KBM-7 (cell line): ENCODE data around the gene GHDC.
A peak's percentile ranks its signal among the peaks of the same experiment; 100 is the strongest.
"Not testable (repeated sequence)": the region's sequence is repeated elsewhere in the genome, so short reads cannot be mapped to it uniquely, and the experiment has no call there.

Experiments used
- DNase-seq: peaks from one replicate; pipeline ENCODE4 v3.0.0-alpha.2; 2015
- in situ Hi-C: fragments of 300-500 bp; cut with MboI; formaldehyde crosslinking; loops from 2 replicates; pipeline ENCODE4 v1.14.3; 2020; ENCODE audit warnings: low sequenced_read_pairs, low pct_unique_long_range_greater_than_20kb, mixed read lengths

Gene GHDC, protein sequence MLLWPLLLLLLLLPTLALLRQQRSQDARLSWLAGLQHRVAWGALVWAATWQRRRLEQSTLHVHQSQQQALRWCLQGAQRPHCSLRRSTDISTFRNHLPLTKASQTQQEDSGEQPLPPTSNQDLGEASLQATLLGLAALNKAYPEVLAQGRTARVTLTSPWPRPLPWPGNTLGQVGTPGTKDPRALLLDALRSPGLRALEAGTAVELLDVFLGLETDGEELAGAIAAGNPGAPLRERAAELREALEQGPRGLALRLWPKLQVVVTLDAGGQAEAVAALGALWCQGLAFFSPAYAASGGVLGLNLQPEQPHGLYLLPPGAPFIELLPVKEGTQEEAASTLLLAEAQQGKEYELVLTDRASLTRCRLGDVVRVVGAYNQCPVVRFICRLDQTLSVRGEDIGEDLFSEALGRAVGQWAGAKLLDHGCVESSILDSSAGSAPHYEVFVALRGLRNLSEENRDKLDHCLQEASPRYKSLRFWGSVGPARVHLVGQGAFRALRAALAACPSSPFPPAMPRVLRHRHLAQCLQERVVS

DNA sequence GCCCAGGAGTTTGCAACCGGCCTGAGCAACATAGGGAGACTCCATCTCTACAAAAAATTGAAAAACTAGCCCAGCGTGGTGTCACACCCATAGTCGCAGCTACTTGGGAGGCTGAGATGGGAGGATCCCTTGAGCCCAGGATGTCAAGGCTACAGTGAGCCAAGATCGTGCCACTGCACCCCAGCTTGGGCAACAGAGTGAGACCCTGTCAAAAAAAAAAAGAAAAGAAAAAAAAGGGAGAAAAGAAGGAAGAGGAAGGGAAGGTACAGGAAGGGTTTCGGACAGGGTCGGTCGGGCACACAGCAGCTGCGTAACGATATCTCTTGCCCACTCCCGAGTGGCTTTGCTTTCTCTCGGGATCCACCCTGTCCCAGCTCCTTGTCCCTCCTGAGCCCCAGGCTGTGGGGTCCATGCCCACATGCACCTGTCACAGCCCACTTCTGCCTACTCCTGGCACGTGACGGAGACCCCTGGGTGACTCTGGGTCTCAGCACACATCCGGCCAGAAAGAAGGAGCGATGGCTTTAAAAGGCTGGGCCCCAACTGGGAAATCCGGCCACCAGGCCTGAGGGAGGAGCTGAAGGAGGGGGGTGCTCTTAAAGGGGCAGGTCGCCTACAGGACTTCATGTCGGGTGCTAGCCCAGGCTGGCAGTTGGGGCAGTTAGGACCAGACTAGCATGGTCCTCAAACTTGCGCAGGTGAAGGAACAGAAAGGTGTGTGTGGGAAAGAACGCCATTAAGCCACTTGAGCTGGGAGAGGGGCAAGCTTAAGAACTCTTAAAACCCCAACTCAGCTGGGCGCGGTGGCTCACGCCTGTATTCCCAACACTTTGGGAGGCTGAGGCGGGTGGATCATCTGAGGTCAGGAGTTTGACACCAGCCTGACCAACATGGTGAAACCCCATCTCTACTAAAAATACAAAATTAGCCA is at the start of gene GHDC:
Gene GHDC (minus strand): TSS at position 526 of the 931 bp plus-strand sequence. CDS start 913 bp downstream, outside the sequence.
- in situ Hi-C loops, result no loop called here
- DNase-seq, result peak; percentile 86

DNA sequence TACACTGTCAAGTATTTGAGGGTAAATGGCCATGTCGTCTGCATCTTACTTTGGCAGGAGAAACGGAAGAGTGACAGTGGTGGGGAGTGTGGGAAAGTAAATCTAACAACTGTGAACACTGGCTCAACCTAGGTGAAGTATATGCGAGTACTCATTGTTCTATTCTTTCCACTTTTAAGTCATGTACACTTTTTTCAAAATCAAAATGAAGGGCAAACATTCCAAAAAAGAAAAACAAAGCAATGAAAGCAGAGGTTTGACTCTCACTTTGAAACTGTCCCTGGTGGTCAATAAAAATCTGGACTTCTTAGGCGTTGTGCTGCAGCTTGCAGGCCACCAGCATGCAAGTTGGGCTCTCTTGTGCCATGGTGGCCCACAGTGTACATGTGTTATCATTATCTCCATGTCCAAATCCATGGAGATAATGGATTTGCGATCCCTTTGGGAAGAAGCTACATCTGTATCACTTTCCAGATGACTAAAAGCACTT is 49.2 kb upstream of the GHDC start:
- no peak for DNase-seq
- in situ Hi-C loops, result no loop called here

DNA sequence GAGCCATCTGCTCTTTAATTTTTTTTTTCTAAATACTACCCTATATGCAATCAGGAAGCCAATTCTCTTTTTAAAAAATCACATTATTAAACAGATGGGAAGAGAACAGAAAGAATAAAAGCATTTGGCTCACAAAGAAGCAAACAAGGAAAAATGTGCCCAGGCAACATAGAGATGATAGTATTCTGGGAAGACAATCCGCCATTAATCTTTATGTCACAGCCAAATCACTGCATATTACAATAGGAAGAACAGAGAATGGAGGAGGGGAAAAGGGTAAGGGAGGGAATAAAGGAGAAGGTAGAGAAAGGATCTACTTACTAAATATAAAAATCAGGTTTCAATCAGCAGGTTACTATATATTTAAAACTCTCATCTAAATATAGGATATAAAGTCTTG is 47.6 kb upstream of the GHDC start:
- no peak for DNase-seq
- in situ Hi-C loops, result no loop called here

DNA sequence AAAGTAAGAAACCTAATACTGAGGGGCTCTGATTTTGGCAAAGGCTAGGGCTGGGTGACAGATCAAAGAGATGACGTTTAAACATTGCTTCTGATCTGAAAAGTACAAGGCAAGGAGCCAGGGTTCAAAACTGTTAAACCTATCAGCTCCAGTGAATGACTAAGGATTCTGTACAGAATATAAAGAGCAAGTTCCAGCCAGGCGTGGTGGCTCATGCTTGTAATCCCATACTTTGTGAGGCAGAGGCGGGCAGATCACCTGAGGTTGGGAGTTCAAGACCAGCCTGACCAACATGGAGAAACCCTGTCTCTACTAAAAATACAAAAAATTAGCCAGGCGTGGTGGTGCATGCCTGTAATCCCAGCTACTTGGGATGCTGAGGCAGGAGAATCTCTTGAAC is 46.6 kb upstream of the GHDC start:
- in situ Hi-C loops, DNase-seq: not testable (repeated sequence)

DNA sequence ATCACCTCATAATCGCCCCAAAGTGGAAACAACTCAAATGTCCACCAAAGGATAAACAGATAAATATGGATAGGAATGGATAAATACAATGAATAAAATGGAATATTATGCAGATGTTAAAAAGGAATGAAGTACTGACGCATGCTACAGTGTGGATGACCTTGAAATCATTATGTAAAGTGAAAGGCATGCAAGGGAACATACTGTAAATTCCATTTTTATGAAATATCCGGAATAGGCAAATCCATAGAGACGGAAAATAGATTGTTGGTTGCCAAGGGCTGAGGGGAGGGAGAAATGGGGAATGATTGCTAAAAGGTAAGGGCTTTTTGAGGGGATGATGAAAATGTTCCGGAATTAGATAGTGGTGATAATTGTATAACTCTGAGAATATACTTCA is 45.9 kb upstream of the GHDC start:
- in situ Hi-C loops, result no loop called here

DNA sequence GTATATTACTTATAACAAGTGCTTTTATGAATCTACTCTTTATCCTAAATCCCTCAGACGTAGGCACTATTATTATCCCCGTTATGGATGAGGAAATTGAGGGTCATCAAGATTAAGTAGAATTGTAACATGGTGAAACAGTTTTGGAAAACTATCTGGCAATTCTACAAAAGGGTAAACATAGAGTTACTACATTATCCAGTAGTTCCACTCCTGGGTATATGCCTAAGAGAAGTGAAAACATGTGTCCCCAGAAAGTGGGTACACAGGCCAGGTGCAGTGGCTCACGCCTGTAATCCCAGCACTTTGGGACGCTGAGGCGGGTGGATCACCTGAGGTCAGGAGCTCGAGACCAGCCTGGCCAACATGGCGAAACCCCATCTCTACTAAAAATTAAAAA is 45.3 kb upstream of the GHDC start:
- in situ Hi-C loops, result not testable (repeated sequence)

More for the DNA sequence above, 45.9 kb upstream of the GHDC start:
- no peak for DNase-seq

DNA sequence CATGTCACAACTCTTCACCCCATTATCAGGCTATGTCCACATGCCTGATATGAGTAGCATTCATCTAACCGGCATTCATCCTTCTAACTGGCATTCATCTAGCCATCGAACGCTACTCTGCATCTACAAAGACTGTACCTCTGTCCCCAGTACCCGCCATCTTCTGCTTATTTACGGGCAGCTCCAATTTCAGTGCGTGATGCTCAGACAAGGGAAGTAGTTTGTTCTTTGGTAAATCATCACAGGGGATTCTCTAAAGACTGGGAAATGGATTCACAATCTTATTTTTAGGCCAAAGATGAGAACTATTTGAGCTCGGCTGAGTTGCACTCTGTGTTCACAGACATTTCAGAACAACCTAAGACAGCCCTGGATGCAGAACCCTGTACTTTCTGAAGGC is 42.5 kb upstream of the GHDC start:
- no peak for DNase-seq
- in situ Hi-C loops, result no loop called here

More for the DNA sequence above, 45.3 kb upstream of the GHDC start:
- DNase-seq, result not testable (repeated sequence)

DNA sequence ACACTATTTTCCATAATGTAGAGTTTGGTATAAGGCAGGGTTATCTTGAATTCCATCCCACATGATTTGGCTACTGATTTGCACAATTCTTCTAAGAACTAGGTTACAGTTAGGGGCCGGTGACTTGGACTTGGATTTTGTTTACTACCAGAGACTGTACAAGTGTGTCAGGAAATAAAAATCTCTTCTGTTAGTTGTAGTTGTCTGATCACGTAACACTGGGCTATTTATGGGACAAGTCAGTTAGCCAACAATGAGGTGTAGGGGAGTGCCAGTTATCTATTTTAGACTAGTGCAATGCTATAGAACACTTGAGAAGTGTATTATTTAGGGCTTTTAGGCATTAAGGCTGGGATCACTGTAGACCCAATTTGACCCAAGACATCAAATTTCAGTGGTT is 39.7 kb upstream of the GHDC start:
- no peak for DNase-seq
- in situ Hi-C loops, result no loop called here

DNA sequence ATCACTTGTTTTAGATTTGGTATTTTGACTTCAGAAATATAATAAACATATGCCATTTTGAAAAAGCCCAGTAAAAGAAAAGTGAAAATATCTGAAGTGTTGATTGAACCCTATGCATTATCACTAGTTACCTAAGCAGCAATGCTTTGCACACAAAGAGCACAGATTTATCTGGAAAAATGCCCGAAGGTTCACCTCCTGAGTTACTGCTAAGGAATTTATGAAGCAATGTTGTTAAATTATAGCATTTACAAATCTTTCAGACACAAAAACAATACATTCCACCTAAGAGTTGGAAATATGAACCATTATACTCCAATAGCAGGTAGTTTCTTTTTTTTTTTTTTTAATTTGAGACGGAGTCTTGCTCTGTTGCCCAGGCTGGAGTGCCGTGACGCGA is 38.9 kb upstream of the GHDC start:
- DNase-seq, result no peak
- in situ Hi-C loops, result no loop called here

DNA sequence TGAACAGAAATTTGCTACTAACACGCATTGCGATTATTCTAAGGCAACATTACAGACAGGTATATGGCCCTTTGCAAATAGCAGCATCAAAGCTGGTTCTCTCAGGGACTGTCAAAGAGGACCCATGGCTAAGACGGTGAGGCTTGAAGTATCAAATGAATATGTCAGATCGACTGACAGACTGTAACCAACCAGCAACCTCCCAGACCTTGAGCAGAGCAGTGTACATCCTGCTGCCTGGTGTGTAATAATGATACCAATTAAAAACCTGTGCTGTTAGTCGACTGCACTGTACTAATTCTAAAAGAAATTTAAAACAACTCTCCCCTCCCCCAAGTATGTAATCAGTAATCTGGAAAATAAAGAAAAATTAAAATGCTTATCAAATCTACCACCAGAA is 35.9 kb upstream of the GHDC start:
- DNase-seq, result no peak
- in situ Hi-C loops, result no loop called here

DNA sequence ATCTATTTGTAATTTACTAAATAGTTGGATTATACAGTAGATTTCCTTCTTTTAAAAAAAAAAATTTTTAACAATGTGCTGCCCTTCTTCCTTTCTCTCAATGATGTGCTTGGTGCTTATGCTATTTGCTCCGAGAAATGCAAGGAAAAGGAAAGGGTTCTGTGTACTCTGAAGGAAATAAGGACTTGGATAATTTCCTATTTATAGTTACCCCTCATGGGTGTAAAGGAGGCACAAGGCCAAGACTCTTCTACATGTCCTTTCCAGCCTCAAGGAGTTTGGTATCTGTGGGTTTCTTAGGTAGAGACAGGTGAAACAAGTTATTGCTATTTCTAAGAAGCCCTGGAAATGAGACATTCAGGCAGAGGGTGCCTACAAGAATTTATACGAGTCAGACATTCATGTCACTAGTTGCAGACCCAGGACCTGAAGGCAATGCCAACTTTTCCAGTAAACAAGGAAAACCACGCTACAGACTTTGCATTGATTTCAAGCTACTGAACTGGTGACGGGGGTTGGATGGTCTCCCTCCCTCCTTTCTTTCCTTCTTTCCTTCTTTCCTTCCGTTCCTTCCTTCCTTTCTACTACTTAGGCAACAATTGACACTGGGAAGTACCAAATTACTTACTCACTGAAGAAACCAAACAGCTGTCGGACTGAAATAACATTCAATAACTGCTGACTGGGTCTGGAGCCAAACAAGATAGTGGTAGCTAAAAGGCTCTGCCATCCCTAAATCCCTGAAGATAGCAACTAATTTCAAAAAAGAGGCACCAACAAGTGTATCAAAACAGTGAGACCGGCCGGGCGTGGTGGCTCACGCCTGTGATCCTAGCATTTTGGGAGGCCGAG is 33.8 kb upstream of the GHDC start:
- in situ Hi-C loops, result no loop called here
- DNase-seq, result no peak

DNA sequence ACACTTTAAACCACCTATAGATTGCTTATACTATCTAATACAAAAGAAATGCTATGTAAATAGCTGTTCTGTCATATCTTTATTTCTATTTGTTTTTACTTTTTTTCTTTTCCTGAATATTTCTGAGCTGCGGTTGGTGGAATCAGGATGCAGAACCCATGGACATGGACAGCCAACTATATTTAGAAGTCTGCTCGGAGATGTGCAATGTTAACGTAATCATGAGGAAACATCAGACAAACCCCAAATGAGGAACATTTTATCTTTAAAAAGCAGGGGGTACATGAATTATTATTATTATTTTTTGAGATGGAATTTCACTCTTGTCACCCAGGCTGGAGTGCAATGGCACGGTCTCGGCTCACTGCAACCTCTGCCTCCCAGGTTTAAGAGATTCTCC is 31.4 kb upstream of the GHDC start:
- in situ Hi-C loops, result no loop called here
- DNase-seq, result no peak

DNA sequence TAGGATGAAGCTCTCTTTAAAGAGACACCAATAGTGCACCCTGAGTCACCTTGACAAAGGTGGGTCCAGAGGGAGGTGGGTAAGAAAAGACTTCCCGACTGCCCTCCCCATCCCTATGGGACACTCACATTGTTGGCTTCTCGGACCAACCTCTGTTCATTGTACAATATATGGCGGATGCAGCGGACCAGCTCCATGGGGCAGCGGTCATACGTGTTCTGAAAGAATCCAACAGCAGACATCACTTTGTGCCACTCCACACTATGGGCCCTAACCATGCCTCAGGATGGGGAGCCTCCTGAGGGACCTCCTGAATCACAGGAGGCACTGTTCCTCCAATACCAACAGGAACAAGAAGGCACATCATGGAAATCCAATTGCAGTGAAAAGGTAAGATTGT is 30.4 kb upstream of the GHDC start:
- in situ Hi-C loops, result no loop called here
- no peak for DNase-seq

DNA sequence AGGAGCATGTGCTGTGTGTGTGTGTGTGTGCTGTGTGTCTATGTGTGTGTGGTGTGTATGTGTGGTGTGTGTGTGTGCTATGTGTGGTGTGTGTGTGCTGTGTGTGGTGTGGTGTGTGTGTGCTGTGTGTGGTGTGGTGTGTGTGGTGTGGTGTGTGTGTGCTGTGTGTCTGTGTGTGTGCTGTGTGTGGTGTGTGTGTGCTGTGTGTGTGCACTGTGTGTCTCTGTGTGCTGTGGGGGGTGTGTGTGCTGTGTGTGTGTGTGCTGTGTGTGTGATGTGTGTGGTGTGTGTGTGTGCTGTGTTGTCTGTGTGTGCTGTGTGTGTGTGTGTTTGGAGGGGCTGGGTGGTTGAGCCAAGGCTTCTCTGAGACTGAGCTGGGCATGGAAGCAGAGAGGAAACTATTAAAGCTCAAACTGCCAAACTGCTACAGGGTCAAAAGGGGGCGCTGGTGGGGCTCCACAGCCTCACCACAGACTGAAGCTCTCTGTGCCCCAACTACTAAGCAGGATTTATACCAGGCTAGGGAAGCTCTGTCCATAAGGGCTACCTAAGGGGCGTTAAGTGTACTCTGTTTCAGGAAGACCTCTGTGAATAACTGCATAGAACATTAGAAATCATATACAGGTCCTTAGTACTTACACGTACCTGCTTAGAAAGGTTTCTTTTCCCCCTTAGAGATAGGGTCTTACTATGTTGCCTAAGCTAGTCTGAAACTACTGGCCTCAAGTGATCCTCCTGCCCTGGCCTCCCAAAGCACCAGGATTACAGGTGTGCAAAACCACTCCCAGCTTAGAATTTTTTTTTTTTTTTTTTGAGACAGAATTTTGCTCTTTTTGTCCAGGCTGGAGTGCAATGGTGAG is 27.8 kb upstream of the GHDC start:
- DNase-seq, result peak; percentile 81
- in situ Hi-C loops, result no loop called here

DNA sequence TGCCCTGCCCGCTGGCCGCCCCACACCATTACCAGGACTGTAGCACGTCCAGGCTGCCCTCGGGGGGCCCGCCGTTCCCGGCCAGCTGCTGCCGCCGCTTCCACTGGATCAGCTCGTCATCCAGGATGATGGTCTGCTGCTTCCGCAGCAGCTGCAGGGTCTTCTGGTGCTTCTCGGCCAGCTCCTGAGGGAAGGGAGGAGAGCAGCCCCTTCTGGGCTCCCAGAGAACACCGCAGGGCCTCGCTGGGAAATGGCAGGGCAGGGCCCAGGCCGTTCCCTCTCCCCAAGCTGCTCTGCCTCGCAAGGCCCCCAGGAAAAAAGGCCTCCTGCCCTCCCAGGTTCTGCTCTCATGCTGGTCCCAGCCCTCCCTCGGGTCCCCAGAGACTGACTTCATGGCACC is 25.0 kb upstream of the GHDC start:
- in situ Hi-C loops, result not testable (repeated sequence)

DNA sequence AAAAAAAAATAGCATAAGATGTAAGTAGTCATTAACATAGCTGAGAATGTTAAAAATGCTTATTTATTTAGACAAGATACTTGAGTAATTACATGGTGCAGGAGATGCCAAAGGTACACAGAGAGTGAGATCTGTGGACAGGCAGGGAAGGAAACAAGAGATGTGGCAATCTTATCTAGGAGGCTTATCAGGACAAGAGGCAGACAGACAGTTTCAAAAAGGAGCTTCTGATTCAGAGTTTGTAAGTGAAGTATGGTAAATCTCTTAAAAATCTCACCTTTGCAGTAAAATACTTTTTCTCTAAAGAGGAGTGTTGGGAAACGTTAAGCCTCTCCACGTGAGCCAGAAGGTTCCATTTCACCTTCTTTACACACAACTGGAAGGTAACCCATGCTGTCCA is 19.9 kb upstream of the GHDC start:
- DNase-seq, result no peak
- in situ Hi-C loops, result no loop called here

More for the DNA sequence above, 25.0 kb upstream of the GHDC start:
- DNase-seq, result not testable (repeated sequence)

DNA sequence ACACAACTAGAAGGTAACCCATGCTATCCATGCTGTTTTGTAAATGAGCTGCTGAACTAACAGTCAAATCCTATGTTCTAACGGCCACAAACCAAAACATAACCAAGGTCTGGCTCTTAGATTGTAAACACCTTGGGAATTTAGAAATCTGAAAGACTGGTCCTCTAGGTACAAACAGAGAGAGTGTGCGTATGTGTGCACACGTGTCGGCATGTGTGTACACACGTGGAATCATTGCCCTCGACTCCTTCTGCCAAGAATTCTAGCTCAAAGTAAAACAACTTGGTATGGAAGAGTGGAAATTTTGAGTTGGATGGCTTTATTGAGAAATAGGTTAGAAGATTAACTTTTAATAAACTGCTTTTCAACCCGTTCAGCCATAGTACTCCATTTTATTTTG is 18.1 kb upstream of the GHDC start:
- in situ Hi-C loops, result no loop called here
- DNase-seq, result no peak

DNA sequence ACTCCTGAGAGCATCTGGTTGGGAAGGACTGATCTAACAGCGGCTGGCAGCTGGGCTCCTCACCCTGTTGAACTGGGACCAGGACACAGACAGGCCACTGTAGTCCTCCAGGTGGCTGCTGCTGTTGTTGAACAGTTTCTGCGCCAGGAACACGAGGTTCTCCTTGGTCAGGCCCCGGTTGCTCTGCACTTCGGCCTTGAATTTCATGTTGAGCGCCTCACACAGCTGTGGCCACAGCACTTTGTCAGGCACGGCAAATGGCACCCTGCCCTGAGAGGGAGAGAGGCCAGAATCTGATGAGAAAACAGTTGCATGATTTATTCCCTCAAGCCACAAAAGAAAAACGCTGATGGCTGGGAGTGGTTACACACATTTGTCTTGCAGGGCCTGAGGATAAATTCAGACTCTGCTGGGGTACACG is 17.6 kb upstream of the GHDC start:
- DNase-seq, in situ Hi-C loops: not testable (repeated sequence)
